A673 (cell line): ENCODE results near the gene GRK6. TPM values are rescaled to one million over a fixed set of nuclear protein-coding genes. Genes with fewer than 3 reads are reported as not detected.

Experiments
- BruUV-seq: library from RNA; stranded (reverse); fragments of 400-500 nt; replicated peaks from 2 replicates; lab custom pipeline; 2021; lab: Mats Ljungman, UMichigan
- CTCF ChIA-PET: fragments of 300-600 bp; sonication (Branson Sonifier 250); formaldehyde crosslinking; loops from one replicate; lab custom pipeline; 2022; ENCODE audit warnings: antibody characterized with exemption; lab: Charles Lee
- POLR2A ChIA-PET: fragments of 300-600 bp; sonication (Branson Sonifier 250); formaldehyde crosslinking; loops from one replicate; lab custom pipeline; 2022; ENCODE audit warnings: antibody characterized with exemption; ENCODE audit not compliant: low non-redundant PET; lab: Charles Lee
- DNase-seq: peaks from one replicate; pipeline ENCODE4 v3.0.0-alpha.2; 2015; ENCODE audit warnings: low spot score
- H3K27ac ChIP-seq: fragments of 200-600 bp; sonication (generic); 2 replicates; pipeline ENCODE4 v1.5.1; 2016; ENCODE audit warnings: mixed run types, low read depth, mild to moderate bottlenecking, mixed read lengths, antibody characterized with exemption, low read length; ENCODE audit not compliant: poor library complexity, severe bottlenecking
- H3K27me3 ChIP-seq: fragments of 200-600 bp; sonication (generic); replicated peaks from 2 replicates; pipeline ENCODE4 v1.6.1; 2017; ENCODE audit warnings: mixed run types, low read depth, mild to moderate bottlenecking, mixed read lengths, antibody characterized with exemption, low read length; ENCODE audit not compliant: insufficient read depth, poor library complexity
- H3K36me3 ChIP-seq: fragments of 200-600 bp; sonication (generic); 2 replicates; pipeline ENCODE4 v1.6.1; 2016; ENCODE audit warnings: mixed run types, mild to moderate bottlenecking, mixed read lengths, antibody characterized with exemption, low read length; ENCODE audit not compliant: insufficient read depth, poor library complexity, severe bottlenecking
- H3K4me1 ChIP-seq: fragments of 200-600 bp; sonication (generic); 2 replicates; pipeline ENCODE4 v1.6.1; 2017; ENCODE audit warnings: mixed run types, mild to moderate bottlenecking, mixed read lengths, antibody characterized with exemption, low read length; ENCODE audit not compliant: insufficient read depth, poor library complexity, severe bottlenecking
- H3K4me3 ChIP-seq: fragments of 200-600 bp; sonication (generic); 2 replicates; pipeline ENCODE4 v1.5.1; 2016; ENCODE audit warnings: low read depth, mixed run types, mild to moderate bottlenecking, mixed read lengths, low read length; ENCODE audit not compliant: poor library complexity, severe bottlenecking
- H3K9me3 ChIP-seq: fragments of 200-600 bp; sonication (generic); 2 replicates; pipeline ENCODE4 v1.6.1; 2016; ENCODE audit warnings: mixed run types, low read depth, mild to moderate bottlenecking, mixed read lengths, antibody characterized with exemption, low read length; ENCODE audit not compliant: poor library complexity, severe bottlenecking
- EZH2 ChIP-seq: fragments of 200-600 bp; sonication (generic); IDR thresholded peaks from 2 replicates; pipeline ENCODE4 v1.6.1; 2017; ENCODE audit warnings: borderline replicate concordance, low read depth, mild to moderate bottlenecking, mixed read lengths, antibody characterized with exemption, low read length; ENCODE audit not compliant: poor library complexity, severe bottlenecking
- intact Hi-C: fragments of 100-400 bp; cut with micrococcal nuclease; formaldehyde crosslinking; loops from one replicate; pipeline ENCODE4 v1.10.0; 2022; ENCODE audit not compliant: unreplicated experiment
- total RNA-seq: library from RNA; stranded (reverse); gene quantifications from 2 replicates; pipeline ENCODE4 v1.2.3, GENCODE V29; 2021
- TF ChIP-seq, protein P1 (sequence below): fragments of 300-800, 200-600 bp; sonication (generic); conservative IDR thresholded peaks from 2 replicates; pipeline ENCODE4 v1.5.1; 2017; ENCODE audit warnings: low read depth, mild to moderate bottlenecking, antibody characterized with exemption, low read length, moderate library complexity, mixed read lengths

GRK6 gene
- total RNA-seq, 1 experiment from 2014 or later: 32.1 TPM

DNA sequence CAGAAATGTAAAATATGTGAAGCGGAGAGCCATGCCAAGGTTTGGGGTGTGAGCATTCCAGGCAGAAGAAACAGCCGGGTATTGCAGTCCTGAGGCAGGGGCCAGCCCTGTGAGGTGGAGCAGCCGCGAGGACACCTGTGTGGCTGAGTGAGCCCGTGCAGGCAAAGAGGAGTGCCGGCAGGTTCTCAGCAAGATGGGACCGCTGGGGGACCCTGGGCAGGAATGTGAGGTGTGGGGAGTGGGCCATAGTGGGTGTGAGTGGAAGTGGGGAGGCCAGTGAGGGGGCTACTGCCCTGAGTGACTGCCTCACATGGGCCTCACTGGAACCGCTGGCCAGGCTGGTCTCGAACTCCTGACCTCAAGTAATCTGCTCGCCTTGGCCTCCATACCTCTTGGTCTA lies 12.0 kb downstream of the GRK6 start:
- no TSS peak for BruUV-seq
- H3K27me3 ChIP-seq: no peaks in the 10 kb centered on the region
- H3K4me3 ChIP-seq: no peak overlapping the region
- ChIA-PET POLR2A (interaction anchor here (0.6 kb wide), 1 partner anchor 691 kb away, joined by 3 read pairs; no protein-coding TSS in a partner anchor), CTCF (no interaction called here)
- H3K27ac ChIP-seq: no peak overlapping the region
- intact Hi-C loops: no loop called here
- TF ChIP-seq, protein P1, sequence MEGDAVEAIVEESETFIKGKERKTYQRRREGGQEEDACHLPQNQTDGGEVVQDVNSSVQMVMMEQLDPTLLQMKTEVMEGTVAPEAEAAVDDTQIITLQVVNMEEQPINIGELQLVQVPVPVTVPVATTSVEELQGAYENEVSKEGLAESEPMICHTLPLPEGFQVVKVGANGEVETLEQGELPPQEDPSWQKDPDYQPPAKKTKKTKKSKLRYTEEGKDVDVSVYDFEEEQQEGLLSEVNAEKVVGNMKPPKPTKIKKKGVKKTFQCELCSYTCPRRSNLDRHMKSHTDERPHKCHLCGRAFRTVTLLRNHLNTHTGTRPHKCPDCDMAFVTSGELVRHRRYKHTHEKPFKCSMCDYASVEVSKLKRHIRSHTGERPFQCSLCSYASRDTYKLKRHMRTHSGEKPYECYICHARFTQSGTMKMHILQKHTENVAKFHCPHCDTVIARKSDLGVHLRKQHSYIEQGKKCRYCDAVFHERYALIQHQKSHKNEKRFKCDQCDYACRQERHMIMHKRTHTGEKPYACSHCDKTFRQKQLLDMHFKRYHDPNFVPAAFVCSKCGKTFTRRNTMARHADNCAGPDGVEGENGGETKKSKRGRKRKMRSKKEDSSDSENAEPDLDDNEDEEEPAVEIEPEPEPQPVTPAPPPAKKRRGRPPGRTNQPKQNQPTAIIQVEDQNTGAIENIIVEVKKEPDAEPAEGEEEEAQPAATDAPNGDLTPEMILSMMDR: no peak
- no peak for TF ChIP-seq EZH2
- H3K4me1 ChIP-seq: no peaks in the 10 kb centered on the region
- H3K9me3 ChIP-seq: no peaks in the 10 kb centered on the region
- no peak for DNase-seq
- H3K36me3 ChIP-seq: peaks cover 16% of the 10 kb centered on the region

DNA sequence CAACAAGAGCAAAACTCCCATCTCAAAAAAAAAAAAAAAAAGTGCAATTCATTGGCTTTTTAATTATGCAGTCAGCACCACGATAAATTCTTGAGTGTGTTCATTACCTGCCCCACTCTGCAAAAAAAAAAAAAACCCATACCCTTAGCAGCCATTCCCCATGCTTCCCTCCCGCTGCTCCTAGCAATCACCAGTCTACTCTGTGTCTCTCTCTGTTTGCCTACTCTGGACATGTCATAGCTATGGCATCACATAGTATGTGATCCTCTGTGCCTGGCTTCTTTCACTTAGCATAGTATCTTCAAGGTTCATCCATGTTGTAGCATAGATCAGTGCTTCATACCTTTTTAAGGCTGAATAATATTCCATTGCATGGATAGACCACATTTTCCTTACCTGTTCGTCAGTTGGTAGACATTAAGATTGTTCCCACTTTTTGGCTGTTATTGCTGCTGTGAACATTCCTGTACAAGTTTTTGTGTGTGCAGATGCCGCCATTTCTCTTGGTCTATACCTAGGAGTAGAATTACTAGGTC lies 13.1 kb downstream of the GRK6 start:
- H3K4me1 ChIP-seq: no peaks in the 10 kb centered on the region
- POLR2A ChIA-PET: no interaction called here
- no TSS peak for BruUV-seq
- peaks cover 12% of the 10 kb centered on the region for H3K36me3 ChIP-seq
- TF ChIP-seq, protein P1: no peak
- no peak for TF ChIP-seq EZH2
- H3K9me3 ChIP-seq: no peaks in the 10 kb centered on the region
- H3K27me3 ChIP-seq: no peaks in the 10 kb centered on the region
- intact Hi-C loops: no loop called here
- no peak for DNase-seq
- CTCF ChIA-PET: no interaction called here
- H3K4me3 ChIP-seq: no peak overlapping the region
- H3K27ac ChIP-seq: no peak overlapping the region

DNA sequence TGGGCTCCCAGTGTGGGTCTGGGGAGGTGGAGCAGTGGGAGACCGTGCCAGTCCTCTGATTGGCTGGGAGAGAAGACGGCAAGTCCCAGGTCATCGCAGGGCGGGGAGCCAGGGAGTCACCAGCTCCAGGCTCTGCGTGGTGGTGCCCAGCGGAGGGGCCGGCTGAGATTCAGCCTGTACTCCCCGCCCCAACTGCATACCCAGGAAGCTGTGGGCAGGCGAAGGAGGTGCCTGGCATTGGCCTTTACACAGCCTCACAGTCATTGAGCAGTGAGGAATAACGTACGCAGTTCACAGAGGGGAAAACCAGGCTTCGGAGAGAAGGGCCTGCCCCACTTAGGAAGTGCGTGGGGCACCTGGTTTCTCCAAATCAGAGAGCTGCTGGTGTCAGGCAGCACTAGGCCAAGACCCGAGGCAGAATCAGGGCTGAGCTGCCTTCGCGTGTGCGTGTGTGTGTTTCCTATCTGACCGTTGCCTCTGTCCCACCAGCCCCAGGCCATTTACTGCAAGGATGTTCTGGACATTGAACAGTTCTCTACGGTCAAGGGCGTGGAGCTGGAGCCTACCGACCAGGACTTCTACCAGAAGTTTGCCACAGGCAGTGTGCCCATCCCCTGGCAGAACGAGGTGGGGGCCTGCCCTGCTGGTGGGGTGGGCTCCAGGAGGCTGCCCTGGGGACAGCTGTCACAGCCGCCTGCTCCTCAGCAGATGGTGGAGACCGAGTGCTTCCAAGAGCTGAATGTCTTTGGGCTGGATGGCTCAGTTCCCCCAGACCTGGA lies 13.9 kb downstream of the GRK6 start:
- Histone ChIP-seq H3K4me1 (no peaks in the 10 kb centered on the region), H3K36me3 (peaks cover 4% of the 10 kb centered on the region), H3K4me3 (no peak overlapping the region), H3K27me3 (no peaks in the 10 kb centered on the region), H3K9me3 (no peaks in the 10 kb centered on the region), H3K27ac (no peak overlapping the region)
- POLR2A ChIA-PET: no interaction called here
- no TSS peak for BruUV-seq
- CTCF ChIA-PET: no interaction called here
- no peak for TF ChIP-seq EZH2
- TF ChIP-seq, protein P1: no peak
- intact Hi-C loops: no loop called here
- no peak for DNase-seq
